GM23338 (cell line): ENCODE data around the gene IDH2.

ENCODE experiments used
- CTCF ChIP-seq, 2 experiments: fragments of 200-600 bp in 1 of 2; sonication (generic) in 1 of 2; conservative IDR thresholded peaks; 2 replicates each; pipeline versions ENCODE4 v1.5.1 to v1.6.1; 2016 to 2017; ENCODE audit warnings: antibody characterized with exemption in 2 of 2, low read depth in 2 of 2, mild to moderate bottlenecking in 2 of 2, moderate library complexity in 1 of 2
- EZH2phosphoT487 ChIP-seq: fragments of 200-600 bp; sonication (generic); IDR thresholded peaks from one replicate; pipeline ENCODE4 v1.8.1; 2018; ENCODE audit warnings: antibody characterized with exemption; ENCODE audit not compliant: unreplicated experiment

GRCh38 chr15:90060797-90061196 is 41.5 kb downstream of the IDH2 start:
- TF ChIP-seq CTCF (conservative IDR thresholded peaks at IDR 0.05; ENCODE audit: low read depth in 2 of 2) (no peak), EZH2phosphoT487 (no peak)
